Stimulated activated CD8-positive, alpha-beta memory T cell treated with anti-CD3 and anti-CD28 coated beads, Interleukin-7, amount 100 ng/mL, for 48 hours (primary cell): ENCODE measurements around the gene NRL.
A peak's percentile ranks its signal among the peaks of the same experiment; 100 is the strongest.

Experiments
- DNase-seq, 2 donors: peaks; one replicate each; pipeline ENCODE4 v3.0.0-alpha.2; 2020; ENCODE audit warnings: low read depth in 1 of 2; ENCODE audit errors: extremely low read depth in 1 of 2

The NRL gene

GRCh38 chr14:24083462-24083861 is 31.3 kb downstream of the NRL start:
- DNase-seq = no peak

GRCh38 chr14:24082411-24083080 is 32.2 kb downstream of the NRL start:
- DNase-seq = no peak

DNA sequence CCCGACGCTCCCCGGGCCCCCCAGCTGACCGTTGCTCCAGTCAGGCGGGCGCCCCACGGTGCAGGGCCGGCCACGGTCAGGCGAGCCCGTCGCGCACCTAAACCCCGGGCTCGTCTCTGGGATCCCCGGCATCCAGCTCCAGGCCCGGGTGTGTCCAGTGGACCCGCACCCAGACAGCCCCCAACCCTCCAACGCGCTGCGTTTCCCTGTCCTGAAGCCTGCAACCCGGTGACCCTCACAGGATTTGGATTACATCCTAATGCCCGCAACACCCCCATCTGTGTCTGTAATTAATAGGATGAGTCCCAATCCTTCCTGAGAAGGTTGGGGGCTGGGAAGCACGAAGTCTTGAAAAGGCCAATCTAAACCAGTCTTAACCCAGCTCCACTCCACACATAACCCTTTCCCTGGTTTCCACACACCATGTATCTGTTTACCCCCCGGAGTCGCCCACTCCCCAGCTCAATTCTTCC is 33.0 kb downstream of the NRL start:
- DNase-seq = no peak

GRCh38 chr14:24080888-24081738 is 33.6 kb downstream of the NRL start:
- DNase-seq = peak; percentile 51 to 68

DNA sequence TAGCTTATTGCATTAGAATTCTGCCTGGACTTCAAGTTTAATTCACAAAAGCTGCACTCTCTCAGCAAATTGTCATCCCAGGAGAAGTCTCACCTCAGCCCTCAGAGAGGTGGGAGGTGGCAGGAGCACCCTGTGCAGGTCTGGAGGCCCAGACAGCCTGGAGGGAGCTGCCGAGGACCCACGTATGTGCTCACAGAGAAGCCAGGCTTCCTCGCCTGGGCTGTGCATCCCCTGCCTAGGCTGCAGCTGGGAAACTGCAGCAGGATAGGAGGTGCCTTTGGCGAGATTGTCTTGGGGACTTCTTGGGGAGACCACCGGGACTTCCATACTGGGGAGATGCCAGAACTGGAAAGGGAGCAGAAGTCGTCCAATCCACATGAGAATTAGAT is 34.6 kb downstream of the NRL start:
- no peak for DNase-seq

GRCh38 chr14:24079491-24080141 is 35.1 kb downstream of the NRL start:
- no peak for DNase-seq

GRCh38 chr14:24078146-24078545 is 36.6 kb downstream of the NRL start:
- DNase-seq = no peak

GRCh38 chr14:24077086-24077485 is 37.7 kb downstream of the NRL start:
- DNase-seq = no peak

DNA sequence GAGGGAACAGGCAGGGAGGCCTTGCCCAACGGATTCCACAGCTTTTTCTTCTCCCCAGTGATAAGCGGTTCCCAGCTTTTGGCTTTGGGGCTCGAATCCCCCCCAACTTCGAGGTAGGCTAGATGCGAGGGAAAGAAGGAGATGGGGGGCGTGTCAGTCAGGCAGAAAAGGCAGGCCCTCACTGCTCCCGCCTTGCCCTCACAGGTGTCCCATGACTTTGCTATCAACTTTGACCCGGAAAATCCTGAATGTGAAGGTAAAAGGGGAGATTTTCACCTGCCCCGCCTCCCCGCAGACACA is 38.5 kb downstream of the NRL start:
- no peak for DNase-seq

DNA sequence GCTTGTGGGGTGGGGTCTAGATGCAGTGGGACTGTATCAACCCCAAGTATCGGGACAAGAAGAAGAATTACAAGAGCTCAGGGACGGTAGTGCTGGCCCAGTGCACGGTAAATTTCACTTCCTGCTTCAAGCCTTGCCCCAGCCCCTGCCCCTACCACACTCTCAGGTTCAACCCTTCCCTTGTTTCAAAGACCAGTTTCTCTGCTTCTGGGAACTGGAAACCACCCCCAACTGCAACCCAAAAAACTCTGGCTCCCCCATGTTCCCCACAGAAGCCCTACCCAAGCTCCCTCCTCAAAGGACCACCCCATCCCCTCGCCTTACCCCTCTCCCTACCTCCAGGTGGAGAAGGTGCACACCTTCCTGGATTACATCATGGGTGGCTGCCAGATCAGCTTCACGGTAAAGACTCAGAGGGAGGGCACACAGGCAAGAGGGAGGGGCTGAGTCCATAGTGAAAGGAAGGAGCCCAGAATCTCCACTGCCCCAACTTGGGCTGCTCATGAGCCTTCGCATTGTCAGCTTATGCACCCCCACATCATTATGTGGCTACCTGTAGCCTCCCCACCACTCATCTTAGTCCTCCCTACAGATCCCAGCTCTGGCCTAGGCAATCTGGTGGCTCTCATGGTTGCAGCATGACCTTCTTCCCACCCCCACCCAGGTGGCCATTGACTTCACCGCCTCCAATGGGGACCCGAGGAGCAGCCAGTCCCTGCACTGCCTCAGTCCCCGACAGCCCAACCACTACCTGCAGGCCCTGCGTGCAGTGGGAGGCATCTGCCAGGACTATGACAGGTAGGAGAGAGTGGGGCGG is 39.1 kb downstream of the NRL start:
- DNase-seq = no peak

- no peak for DNase-seq
Measured at GRCh38 chr14:24074625-24075484, 39.9 kb downstream of the NRL start.

GRCh38 chr14:24072881-24073877 is 41.6 kb downstream of the NRL start:
- DNase-seq = no peak

DNA sequence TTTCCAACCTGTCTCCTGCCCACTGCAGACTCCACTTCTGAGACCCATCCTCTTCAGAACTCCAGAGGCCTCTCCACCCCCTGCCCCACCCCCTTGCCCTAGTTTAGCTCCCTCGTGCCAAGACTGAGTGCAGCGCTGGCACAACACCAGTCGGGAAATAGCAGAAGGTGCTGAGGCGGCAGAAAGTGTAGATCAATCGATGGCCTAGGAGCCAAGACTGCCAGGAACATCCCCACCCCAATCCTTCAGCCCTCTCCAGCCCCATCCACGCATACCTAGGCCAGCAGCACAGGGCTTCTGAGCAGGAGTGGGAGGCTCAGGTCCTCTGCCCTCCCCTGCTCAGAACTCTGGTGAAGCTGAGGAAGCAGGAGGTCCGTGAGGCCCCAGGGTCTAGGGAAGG is 42.3 kb downstream of the NRL start:
- no peak for DNase-seq

DNA sequence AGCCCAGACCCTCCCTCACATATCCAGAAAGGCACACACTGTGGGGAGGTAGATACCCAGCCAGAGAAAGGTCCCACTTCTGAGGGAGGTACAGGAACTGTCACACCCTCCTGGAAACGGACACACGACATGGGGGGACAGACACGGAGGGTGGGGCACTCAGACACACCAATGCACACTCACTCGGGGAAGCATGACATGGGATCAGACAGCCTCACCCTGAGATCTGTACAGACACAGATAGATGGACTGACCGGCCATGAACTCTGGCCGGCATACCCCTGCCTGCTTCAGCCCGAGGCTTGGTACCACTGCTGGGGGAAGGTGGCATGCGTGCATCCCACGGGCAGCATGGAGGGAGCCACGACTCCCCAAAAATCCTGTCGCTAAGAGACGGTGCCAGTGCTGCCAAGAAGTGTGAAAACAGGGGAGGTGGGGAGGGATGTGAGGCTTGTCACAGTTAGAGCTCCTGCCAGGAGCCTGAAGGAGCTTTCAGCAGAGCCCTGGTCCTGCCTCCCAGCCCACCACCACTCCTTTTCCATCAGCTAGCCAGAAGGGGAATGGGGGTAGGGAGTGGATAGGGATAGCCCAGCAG is 42.8 kb downstream of the NRL start:
- no peak for DNase-seq

- DNase-seq = peak in 1 of 2 donors; percentile 68
Measured at GRCh38 chr14:24071144-24071697, 43.5 kb downstream of the NRL start, which contains the start of gene CPNE6. TSS of gene CPNE6 (plus strand) at chr14:24071562. CDS start at chr14:24072937, 1,375 bp downstream.

GRCh38 chr14:24070285-24071143 is 44.2 kb downstream of the NRL start:
- DNase-seq = no peak

GRCh38 chr14:24069411-24069735 is 45.4 kb downstream of the NRL start:
- no peak for DNase-seq
